ENCODE data around the gene STOM.
A peak's percentile ranks its signal among the peaks of the same experiment; 100 is the strongest.

Gene STOM

GRCh38 chr9:121358751-121359150, 11.3 kb downstream of the STOM start:
- DNase-seq (ENCODE audit: low read depth): peak; percentile 44
- TF ChIP-seq CTCF (IDR thresholded peaks at IDR 0.05; ENCODE audit: insufficient read depth, low read depth, low read length, missing control alignments): no peak
- H3K4me3 ChIP-seq (ENCODE audit: low read depth, low read length): no peak overlapping the region

- H3K4me3 ChIP-seq (ENCODE audit: low read depth, low read length): no peak overlapping the region
These were observed 13.0 kb downstream of the STOM start for GRCh38 chr9:121357011-121357410.

GRCh38 chr9:121354762-121355161, 15.3 kb downstream of the STOM start:
- no peak for DNase-seq (ENCODE audit: low read depth)
- no peak for TF ChIP-seq CTCF (IDR thresholded peaks at IDR 0.05; ENCODE audit: insufficient read depth, low read depth, low read length, missing control alignments)

More at GRCh38 chr9:121357011-121357410, 13.0 kb downstream of the STOM start:
- no peak for TF ChIP-seq CTCF (IDR thresholded peaks at IDR 0.05; ENCODE audit: insufficient read depth, low read depth, low read length, missing control alignments)
- no peak for DNase-seq (ENCODE audit: low read depth)

GRCh38 chr9:121354141-121354540, 15.9 kb downstream of the STOM start:
- no peak for DNase-seq (ENCODE audit: low read depth)
- no peak for TF ChIP-seq CTCF (IDR thresholded peaks at IDR 0.05; ENCODE audit: insufficient read depth, low read depth, low read length, missing control alignments)

More at GRCh38 chr9:121354762-121355161, 15.3 kb downstream of the STOM start:
- no peak overlapping the region for H3K4me3 ChIP-seq (ENCODE audit: low read depth, low read length)

GRCh38 chr9:121353241-121354061, 16.6 kb downstream of the STOM start:
- TF ChIP-seq CTCF (IDR thresholded peaks at IDR 0.05; ENCODE audit: insufficient read depth, low read depth, low read length, missing control alignments): no peak
- DNase-seq (ENCODE audit: low read depth): peak; percentile 54

More at GRCh38 chr9:121354141-121354540, 15.9 kb downstream of the STOM start:
- no peak overlapping the region for H3K4me3 ChIP-seq (ENCODE audit: low read depth, low read length)

GRCh38 chr9:121350993-121351561, 19.0 kb downstream of the STOM start:
- H3K4me3 ChIP-seq (ENCODE audit: low read depth, low read length): no peak overlapping the region
- DNase-seq (ENCODE audit: low read depth): no peak
- no peak for TF ChIP-seq CTCF (IDR thresholded peaks at IDR 0.05; ENCODE audit: insufficient read depth, low read depth, low read length, missing control alignments)

More at GRCh38 chr9:121353241-121354061, 16.6 kb downstream of the STOM start:
- H3K4me3 ChIP-seq (ENCODE audit: low read depth, low read length): no peak overlapping the region
